GM12878 (cell line): ENCODE data around the gene TP63. TPM values are rescaled to one million over a fixed set of nuclear protein-coding genes. Genes with fewer than 3 reads are reported as not detected.

Experiments
- ATAC-seq: fragments of 200-7000 bp; cut with Tn5 transposase; 3 replicates; pipeline ENCODE4 v1.9.1; 2020; ENCODE audit warnings: mild to moderate bottlenecking, moderate library complexity
- BruUV-seq: library from RNA; stranded (reverse); fragments of 400-500 nt; replicated peaks from 2 replicates; lab custom pipeline; 2021; lab: Mats Ljungman, UMichigan
- CTCF ChIA-PET: fragments of 300-600 bp; sonication (Branson Sonifier 250); formaldehyde crosslinking; extraction: SDS; loops from one replicate; lab custom pipeline; 2021; ENCODE audit warnings: inconsistent platforms; lab: Yijun Ruan, JAX
- POLR2A ChIA-PET: fragments of 350-600 bp; formaldehyde crosslinking; extraction: SDS; loops from one replicate; lab custom pipeline; 2021; ENCODE audit warnings: inconsistent platforms; lab: Charles Lee
- RAD21 ChIA-PET: fragments of 300-600 bp; sonication (Branson Sonifier 250); formaldehyde crosslinking; loops from one replicate; lab custom pipeline; 2023; ENCODE audit warnings: antibody characterized with exemption; ENCODE audit not compliant: unreplicated experiment; lab: Charles Lee
- SMC1A ChIA-PET: fragments of 300-600 bp; sonication (Branson Sonifier 250); formaldehyde crosslinking; loops from one replicate; lab custom pipeline; 2023; ENCODE audit not compliant: unreplicated experiment, uncharacterized antibody; lab: Charles Lee
- DNase-seq: peaks from one replicate; pipeline ENCODE4 v3.0.0-alpha.2; 2011; ENCODE audit warnings: low read depth, low spot score
- FAIRE-seq: peaks from 3 replicates; lab custom pipeline; 2011; peaks lifted over from hg19 to GRCh38; lab: Jason Lieb, UNC
- H2AFZ ChIP-seq: 2 replicates; pipeline ENCODE4 v1.6.0; 2011; ENCODE audit warnings: low read depth, low read length, control low read depth; ENCODE audit not compliant: control insufficient read depth
- H3K27ac ChIP-seq: 2 replicates; pipeline ENCODE4 v1.5.1; 2011; ENCODE audit warnings: control low read depth; ENCODE audit not compliant: control insufficient read depth, insufficient read depth
- H3K27me3 ChIP-seq, 2 experiments: replicated peaks in 1 of 2; 2 replicates each; pipeline versions ENCODE4 v1.6.0 to v1.6.1; 2011; ENCODE audit warnings: low read length in 1 of 2; ENCODE audit not compliant: control insufficient read depth in 2 of 2, insufficient read depth in 2 of 2
- H3K36me3 ChIP-seq, 2 experiments: 2 replicates each; pipeline ENCODE4 v1.5.1; 2011; ENCODE audit warnings: low read length in 1 of 2; ENCODE audit not compliant: control insufficient read depth in 2 of 2, insufficient read depth in 2 of 2
- H3K4me1 ChIP-seq: 2 replicates; pipeline ENCODE4 v1.6.1; 2011; ENCODE audit warnings: mild to moderate bottlenecking, low read length, moderate library complexity, mixed read lengths; ENCODE audit not compliant: control insufficient read depth, insufficient read depth
- H3K4me2 ChIP-seq: 2 replicates; pipeline ENCODE4 v1.6.0; 2011; ENCODE audit warnings: control low read depth; ENCODE audit not compliant: control insufficient read depth, insufficient read depth
- H3K4me3 ChIP-seq: fragments of 200-600 bp; sonication (generic); 2 replicates; pipeline ENCODE4 v1.5.1; 2016
- H3K79me2 ChIP-seq: 2 replicates; pipeline ENCODE4 v1.6.0; 2011; ENCODE audit warnings: low read length; ENCODE audit not compliant: control insufficient read depth, insufficient read depth
- H3K9ac ChIP-seq: 2 replicates; pipeline ENCODE4 v1.8.0; 2011; ENCODE audit warnings: low read length, control low read depth, mixed read lengths; ENCODE audit not compliant: control insufficient read depth, insufficient read depth
- H3K9me3 ChIP-seq: replicated peaks from 3 replicates; pipeline ENCODE4 v1.5.1; 2011; ENCODE audit warnings: mild to moderate bottlenecking, low read length; ENCODE audit not compliant: control insufficient read depth, insufficient read depth
- H4K20me1 ChIP-seq: 2 replicates; pipeline ENCODE4 v1.6.0; 2011; ENCODE audit not compliant: control insufficient read depth, insufficient read depth
- BCL11A ChIP-seq: IDR thresholded peaks from 2 replicates; pipeline ENCODE4 v1.6.1; 2011; ENCODE audit warnings: low read depth, low read length
- HDAC2 ChIP-seq: fragments of 200-600 bp; sonication (generic); IDR thresholded peaks from 2 replicates; pipeline ENCODE4 v1.6.1; 2017
- IRF4 ChIP-seq: IDR thresholded peaks from 2 replicates; pipeline ENCODE4 v1.6.1; 2011; ENCODE audit warnings: low read depth, low read length
- MEF2A ChIP-seq: IDR thresholded peaks from 2 replicates; pipeline ENCODE4 v1.6.1; 2011; ENCODE audit warnings: low read depth, mild to moderate bottlenecking, low read length, moderate library complexity; ENCODE audit not compliant: insufficient read depth
- NFYB ChIP-seq: IDR thresholded peaks from 2 replicates; pipeline ENCODE4 v1.6.1; 2011; ENCODE audit warnings: low read depth, mild to moderate bottlenecking, low read length, improper control_type of control experiment, moderate library complexity; ENCODE audit not compliant: insufficient read depth
- SPI1 ChIP-seq: IDR thresholded peaks from 2 replicates; pipeline ENCODE4 v1.6.1; 2011; ENCODE audit warnings: low read depth, mild to moderate bottlenecking, low read length, moderate library complexity, borderline replicate concordance; ENCODE audit not compliant: insufficient read depth
- TAF1 ChIP-seq: IDR thresholded peaks from 2 replicates; pipeline ENCODE4 v1.6.1; 2011; ENCODE audit warnings: mild to moderate bottlenecking, low read depth, low read length, borderline replicate concordance
- YBX1 ChIP-seq: fragments of 450-650 bp; IDR thresholded peaks from 2 replicates; pipeline ENCODE4 v1.6.1; 2016; ENCODE audit warnings: antibody characterized with exemption
- ZNF274 ChIP-seq: IDR thresholded peaks from one replicate; pipeline ENCODE4 v1.8.0; 2011; ENCODE audit not compliant: insufficient read length, insufficient read depth
- WGBS: methylation state at CpG from one replicate; pipeline ENCODE4 v1.1.6; 2016; ENCODE audit warnings: low lambda C conversion rate; ENCODE audit not compliant: insufficient replicate concordance, insufficient coverage; ENCODE audit errors: missing lambda C conversion rate; 5-methylcytosine and 5-hydroxymethylcytosine counted together
- in situ Hi-C: fragments of 300-500 bp; cut with MboI; formaldehyde crosslinking; loops from 9 replicates; pipeline ENCODE4 v1.14.3; 2018; ENCODE audit warnings: mixed read lengths
- intact Hi-C: fragments of 100-400 bp; cut with micrococcal nuclease; formaldehyde crosslinking; loops from one replicate; pipeline ENCODE4 v1.14.2; 2022; ENCODE audit not compliant: unreplicated experiment
- polyA plus RNA-seq, 11 experiments: library from polyadenylated mRNA; depleted of rRNA in 4 of 11; unstranded in 6 of 11; stranded (reverse) in 5 of 11; fragments of >200 nt; fragmentation: Nextera tagmentation in 4 of 11; fragmentation: Illumina TruSeq in 1 of 11; extraction: Ambion mirVana in 4 of 11; extraction: Trizol in 1 of 11; gene quantifications; 1 replicate in 1 of 11; 2 replicates in 10 of 11; pipeline versions ENCODE4 v1.2.1 to v1.2.3, GENCODE V29; 2011 to 2016; ENCODE audit warnings: inconsistent platforms in 2 of 11, missing spikeins in 2 of 11, low read depth in 1 of 11
- total RNA-seq, 4 experiments: library from RNA; depleted of rRNA in 3 of 4; stranded (reverse); fragments of >200 nt in 3 of 4; fragmentation: Illumina TruSeq in 1 of 4; extraction: Trizol in 1 of 4; gene quantifications; 2 replicates each; pipeline versions ENCODE4 v1.2.1 to v1.2.3, GENCODE V29; 2013 to 2021
- TF ChIP-seq, protein P1 (sequence below): fragments of 450-650 bp; formaldehyde crosslinking; IDR thresholded peaks from 2 replicates; pipeline ENCODE4 v1.5.0; 2022; ENCODE audit warnings: mild to moderate bottlenecking, missing genetic modification characterization

The TP63 gene
- total and polyA plus RNA-seq, 10 of the 15 experiments (the other 5 are each of a cell fraction or from before 2014, with no cell fraction given) = 1.4 to 10.8 (median 6.2) TPM

DNA sequence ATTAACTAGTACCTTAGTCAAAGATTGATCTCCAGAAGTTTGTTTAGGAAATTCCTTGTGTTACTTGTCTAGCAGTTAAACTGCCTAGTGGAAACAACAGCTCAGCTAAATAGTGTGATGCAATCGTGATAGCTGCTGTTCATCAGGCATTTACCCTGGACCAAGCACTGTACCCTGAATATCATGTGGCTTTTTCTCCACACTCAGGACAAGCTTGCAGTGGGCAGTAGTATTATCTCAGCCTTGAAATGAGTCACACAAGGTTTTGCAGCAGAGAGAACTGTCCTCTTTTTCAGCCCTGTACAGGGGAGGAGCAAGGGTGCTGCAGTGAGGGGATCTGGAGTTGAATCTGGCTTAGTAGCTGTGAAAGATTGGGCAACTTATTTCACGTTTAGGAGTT, 208.4 kb downstream of the TP63 start:
- no peaks in the 10 kb centered on the region for H3K36me3 ChIP-seq
- H3K4me2 ChIP-seq = no peak overlapping the region
- no peak overlapping the region for H3K9ac ChIP-seq
- H3K4me3 ChIP-seq = no peak overlapping the region
- no peak overlapping the region for H3K27ac ChIP-seq
- H2AFZ ChIP-seq = no peak overlapping the region
- TF ChIP-seq YBX1 = no peak
- TF ChIP-seq, all 136 proteins: peak for 0
- DNase-seq = no peak
- Histone ChIP-seq H3K79me2 (no peaks in the 10 kb centered on the region), H3K9me3 (no peaks in the 10 kb centered on the region), H4K20me1 (no peaks in the 10 kb centered on the region), H3K4me1 (no peaks in the 10 kb centered on the region), H3K27me3 (no peaks in the 10 kb centered on the region)
- POLR2A ChIA-PET = no interaction called here
- BruUV-seq = no TSS peak
- intact Hi-C loops = no loop called here
- SMC1A ChIA-PET = interaction anchor here (0.6 to 1.5 kb wide), 5 partner anchors 11 to 98 kb away, joined by 3 to 4 read pairs (median 3); no protein-coding TSS in a partner anchor
- no peak; the same call in 1 of the 3 replicates for ATAC-seq
- in situ Hi-C loops = no loop called here
- FAIRE-seq = no peak
- CTCF ChIA-PET = interaction anchor here (1.6 to 1.9 kb wide), 2 partner anchors 14 to 109 kb away, joined by 4 to 5 read pairs; no protein-coding TSS in a partner anchor
- 100% methylated on average over 2 of the region's 2 CpGs for WGBS
- RAD21 ChIA-PET = interaction anchor here (1.1 kb wide), 1 partner anchor 328 kb away, joined by 3 read pairs; no protein-coding TSS in a partner anchor

DNA sequence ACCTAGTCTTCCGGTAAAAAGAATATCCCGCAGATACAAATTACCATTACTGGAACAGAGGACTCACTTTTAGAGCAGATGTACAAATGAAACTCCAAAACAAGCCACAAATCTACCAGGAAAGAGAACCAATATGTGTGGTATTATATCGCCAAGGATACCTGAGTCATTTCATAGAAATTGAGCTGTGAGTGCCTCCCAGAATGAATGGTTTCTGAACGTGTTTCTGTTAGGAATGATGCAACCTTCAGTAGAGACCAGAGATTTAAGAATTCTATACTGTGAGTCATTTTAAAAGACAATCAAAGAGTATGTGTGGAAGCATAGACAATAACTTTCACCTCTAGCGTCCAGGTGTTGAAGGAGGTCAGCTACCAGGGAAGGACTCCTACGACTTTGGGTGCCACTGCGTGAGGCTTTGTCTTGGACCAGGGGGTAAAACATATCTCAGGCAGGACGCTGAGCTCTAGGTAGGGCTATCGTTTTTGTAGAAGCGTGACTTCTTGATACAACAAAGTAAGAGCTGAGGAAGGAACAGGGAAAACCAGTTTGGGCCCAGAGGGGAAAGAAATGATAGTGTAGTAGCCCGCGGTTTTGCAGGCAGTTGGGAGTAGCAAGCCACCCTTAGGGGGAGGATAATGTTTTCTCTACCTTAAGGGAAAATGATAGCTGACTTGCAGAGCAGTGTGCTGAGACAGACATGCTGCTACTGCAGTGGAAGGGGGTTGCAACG, 210.4 kb downstream of the TP63 start:
- ChIA-PET RAD21 (no interaction called here), SMC1A (interaction anchor here (0.9 kb wide), 1 partner anchor 20 kb away, joined by 3 read pairs; no protein-coding TSS in a partner anchor), POLR2A (no interaction called here), CTCF (no interaction called here)
- Histone ChIP-seq H3K36me3 (no peaks in the 10 kb centered on the region), H3K9me3 (no peaks in the 10 kb centered on the region), H3K79me2 (no peaks in the 10 kb centered on the region), H3K4me1 (no peaks in the 10 kb centered on the region), H3K27me3 (no peaks in the 10 kb centered on the region), H4K20me1 (no peaks in the 10 kb centered on the region), H2AFZ (no peak overlapping the region), H3K9ac (no peak overlapping the region), H3K4me2 (no peak overlapping the region), H3K27ac (no peak overlapping the region), H3K4me3 (no peak overlapping the region)
- DNase-seq (no peak), ATAC-seq (peak; percentile 54), FAIRE-seq (no peak)
- intact Hi-C loops (no loop called here), in situ Hi-C loops (no loop called here)
- no TSS peak for BruUV-seq
- WGBS = 39% methylated on average over 12 of the region's 13 CpGs
- peak; percentile 53; the same call in 1 of the 2 replicates for TF ChIP-seq BCL11A
- no peak for TF ChIP-seq SPI1
- no peak for TF ChIP-seq TAF1
- TF ChIP-seq IRF4 = peak; percentile 71; the same call in 1 of the 2 replicates
- TF ChIP-seq ZNF274 = no peak
- no peak for TF ChIP-seq HDAC2
- 0 out of 2 replicates have a peak, but pooled peaks have one; percentile 29 for TF ChIP-seq MEF2A
- TF ChIP-seq, protein P1, sequence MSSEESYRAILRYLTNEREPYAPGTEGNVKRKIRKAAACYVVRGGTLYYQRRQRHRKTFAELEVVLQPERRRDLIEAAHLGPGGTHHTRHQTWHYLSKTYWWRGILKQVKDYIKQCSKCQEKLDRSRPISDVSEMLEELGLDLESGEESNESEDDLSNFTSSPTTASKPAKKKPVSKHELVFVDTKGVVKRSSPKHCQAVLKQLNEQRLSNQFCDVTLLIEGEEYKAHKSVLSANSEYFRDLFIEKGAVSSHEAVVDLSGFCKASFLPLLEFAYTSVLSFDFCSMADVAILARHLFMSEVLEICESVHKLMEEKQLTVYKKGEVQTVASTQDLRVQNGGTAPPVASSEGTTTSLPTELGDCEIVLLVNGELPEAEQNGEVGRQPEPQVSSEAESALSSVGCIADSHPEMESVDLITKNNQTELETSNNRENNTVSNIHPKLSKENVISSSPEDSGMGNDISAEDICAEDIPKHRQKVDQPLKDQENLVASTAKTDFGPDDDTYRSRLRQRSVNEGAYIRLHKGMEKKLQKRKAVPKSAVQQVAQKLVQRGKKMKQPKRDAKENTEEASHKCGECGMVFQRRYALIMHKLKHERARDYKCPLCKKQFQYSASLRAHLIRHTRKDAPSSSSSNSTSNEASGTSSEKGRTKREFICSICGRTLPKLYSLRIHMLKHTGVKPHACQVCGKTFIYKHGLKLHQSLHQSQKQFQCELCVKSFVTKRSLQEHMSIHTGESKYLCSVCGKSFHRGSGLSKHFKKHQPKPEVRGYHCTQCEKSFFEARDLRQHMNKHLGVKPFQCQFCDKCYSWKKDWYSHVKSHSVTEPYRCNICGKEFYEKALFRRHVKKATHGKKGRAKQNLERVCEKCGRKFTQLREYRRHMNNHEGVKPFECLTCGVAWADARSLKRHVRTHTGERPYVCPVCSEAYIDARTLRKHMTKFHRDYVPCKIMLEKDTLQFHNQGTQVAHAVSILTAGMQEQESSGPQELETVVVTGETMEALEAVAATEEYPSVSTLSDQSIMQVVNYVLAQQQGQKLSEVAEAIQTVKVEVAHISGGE = no peak
- no peak for TF ChIP-seq NFYB
